Stimulated activated CD8-positive, alpha-beta memory T cell treated with anti-CD3 and anti-CD28 coated beads, Interleukin-7, amount 100 ng/mL, for 1 hour (primary cell): ENCODE measurements around the gene NOPCHAP1.
"Not testable (repeated sequence)": the region's sequence is repeated elsewhere in the genome, so short reads cannot be mapped to it uniquely, and the experiment has no call there.

ENCODE experiments used
- DNase-seq, 2 donors: peaks; one replicate each; pipeline ENCODE4 v3.0.0-alpha.2; 2020; ENCODE audit warnings: low read depth in 2 of 2

Gene NOPCHAP1

DNA sequence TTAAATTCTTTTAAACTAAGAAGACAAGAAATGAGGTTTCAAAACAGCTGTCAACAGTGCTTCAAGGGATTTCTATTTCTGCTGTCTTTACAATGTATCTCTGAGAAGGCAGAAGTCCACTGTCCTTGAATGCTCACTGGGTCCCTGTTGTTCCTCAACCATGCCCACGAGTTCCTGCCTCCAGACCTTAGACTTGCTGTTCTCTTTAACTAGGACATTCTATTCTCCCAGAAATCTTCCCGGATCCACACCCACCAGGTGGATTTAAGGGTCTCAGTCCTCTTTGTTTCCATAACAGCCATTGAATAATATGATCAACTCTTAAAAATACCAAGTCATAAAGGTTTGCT, 21.3 kb upstream of the NOPCHAP1 start:
- DNase-seq, result no peak

DNA sequence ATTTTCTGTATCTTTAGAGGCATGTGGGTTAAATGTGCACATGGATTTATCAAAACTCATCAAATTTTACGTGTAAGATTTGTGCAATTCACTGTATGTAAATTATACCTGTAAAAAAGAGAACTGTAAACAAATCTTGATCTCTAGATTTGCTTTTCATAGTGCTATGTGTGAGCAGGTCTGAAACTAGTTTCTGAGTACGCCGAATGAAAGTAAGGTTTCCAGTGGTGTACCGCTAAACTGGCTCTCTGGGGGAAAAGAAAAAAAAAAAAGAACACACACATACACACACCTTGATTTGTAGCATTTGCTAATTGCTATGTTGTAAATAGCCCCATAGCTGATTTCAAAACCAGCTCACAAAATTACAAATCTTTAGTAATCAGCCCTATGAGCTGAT, 19.4 kb upstream of the NOPCHAP1 start:
- DNase-seq, result no peak

DNA sequence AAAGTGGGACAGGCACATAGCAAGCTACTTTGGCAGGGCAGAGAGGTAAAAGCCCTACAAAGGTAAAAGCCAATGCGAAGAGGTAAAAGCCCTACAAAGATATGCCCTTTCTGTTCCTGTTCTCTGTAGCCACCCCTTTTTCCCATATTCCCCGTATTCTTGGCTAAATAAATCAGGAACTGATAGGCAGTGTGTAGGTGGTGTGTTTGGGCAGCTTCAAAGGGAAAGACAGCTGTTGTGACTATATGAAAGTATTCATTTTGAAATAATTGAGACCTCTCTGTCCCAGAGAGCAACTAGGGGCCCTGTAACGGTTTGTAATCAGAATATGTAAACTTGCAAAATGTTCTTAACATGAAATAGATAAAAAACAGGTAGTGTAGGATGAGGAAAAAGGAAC, 16.8 kb upstream of the NOPCHAP1 start:
- DNase-seq, result no peak

DNA sequence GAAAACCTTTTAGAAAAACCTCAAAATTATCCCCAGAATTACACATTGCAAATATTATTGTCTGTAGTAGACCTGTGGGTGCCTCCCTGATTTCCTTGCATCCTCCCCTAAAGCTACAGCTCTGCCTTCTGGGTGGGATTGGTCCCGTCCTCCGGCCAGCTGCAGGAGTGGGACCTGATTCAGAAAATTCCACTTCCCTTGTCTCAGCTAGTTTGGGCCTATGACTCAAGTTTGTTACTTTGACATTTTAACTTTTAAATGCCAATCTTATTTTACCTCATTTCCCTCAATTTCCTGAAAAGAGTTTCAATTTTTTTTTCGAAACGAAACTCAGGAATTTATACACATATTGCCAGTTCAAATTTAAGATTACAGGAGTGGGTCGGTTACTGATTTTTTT, 14.8 kb upstream of the NOPCHAP1 start:
- DNase-seq, result no peak

DNA sequence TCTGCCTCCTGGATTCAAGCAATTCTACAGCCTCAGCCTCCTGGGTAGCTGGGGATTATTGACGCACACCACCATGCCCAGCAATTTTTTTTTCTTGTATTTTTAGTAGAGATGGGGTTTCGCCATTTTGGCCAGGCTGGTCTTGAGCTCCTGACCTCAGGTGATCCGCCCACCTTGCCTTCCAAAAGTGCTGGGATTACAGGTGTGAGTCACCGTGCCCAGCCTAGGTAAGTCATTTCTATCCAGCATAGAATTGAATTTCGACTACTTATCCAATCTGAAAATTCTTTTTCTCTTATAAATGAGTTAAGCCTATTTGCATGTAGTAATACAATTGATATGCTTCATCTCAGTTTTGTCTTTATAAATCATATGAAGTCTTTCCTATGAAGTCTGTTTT, 12.9 kb upstream of the NOPCHAP1 start:
- no peak for DNase-seq

DNA sequence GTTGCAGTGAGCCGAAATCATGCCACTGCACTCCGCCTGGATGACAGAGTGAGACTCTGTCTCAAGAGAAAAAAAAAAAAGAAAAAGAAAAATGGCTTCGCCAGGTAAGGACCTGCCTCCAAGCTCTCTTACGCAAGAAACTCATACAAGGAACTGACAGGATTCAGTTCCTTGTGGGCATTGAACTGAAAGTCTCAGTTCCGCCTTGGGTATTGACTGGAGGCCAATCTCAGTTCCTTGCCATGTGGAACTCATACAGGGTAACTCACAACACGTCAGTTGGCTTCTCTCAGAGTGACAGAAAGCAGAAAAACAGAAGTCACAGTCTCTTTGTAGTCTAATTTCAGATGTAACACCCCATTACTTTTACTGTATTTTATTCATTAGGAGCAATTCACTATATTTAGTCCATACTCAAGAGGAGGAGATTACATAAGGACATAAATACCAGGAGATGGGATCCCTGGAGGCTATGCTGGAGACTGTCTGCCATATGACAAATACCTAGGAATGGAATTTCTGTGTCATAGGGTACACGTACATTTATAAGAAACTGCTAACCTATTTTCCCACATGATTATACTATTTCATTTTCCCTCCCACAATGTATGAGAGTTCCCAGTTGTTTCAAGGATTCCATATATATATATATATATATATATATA, 11.4 kb upstream of the NOPCHAP1 start:
- DNase-seq, result no peak

DNA sequence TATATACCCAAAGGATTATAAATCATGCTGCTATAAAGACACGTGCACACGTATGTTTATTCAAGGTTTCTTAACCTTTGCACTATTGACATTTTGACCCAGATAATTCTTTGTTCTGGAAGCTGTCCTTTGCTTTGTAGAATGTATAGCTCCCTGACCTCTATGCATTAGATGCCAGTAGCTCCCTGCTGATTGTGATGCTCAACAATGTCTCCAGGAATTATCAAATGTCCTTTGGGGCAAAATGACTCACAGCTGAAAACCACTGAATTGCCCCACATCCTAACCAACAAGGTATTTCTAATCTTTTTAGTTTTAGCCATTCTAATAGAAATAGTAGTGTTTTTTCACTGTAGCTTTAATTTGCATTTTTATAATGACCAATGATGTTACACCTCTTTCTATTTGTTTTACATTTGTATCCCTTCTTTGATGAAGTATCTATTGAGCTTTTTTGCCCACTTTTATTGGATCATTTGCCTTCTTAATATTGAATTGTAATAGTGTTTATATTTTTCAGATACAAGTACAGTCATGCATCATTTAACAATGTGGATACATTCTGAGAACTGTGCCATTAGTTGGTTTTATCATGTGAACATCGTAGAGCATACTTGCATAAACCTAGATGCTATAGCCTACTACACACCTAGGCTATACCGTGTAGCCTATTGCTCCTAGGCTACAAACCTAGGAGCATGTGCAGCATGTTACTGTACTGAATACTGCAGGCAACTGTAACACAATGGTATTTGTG, 10.4 kb upstream of the NOPCHAP1 start:
- DNase-seq, result no peak

DNA sequence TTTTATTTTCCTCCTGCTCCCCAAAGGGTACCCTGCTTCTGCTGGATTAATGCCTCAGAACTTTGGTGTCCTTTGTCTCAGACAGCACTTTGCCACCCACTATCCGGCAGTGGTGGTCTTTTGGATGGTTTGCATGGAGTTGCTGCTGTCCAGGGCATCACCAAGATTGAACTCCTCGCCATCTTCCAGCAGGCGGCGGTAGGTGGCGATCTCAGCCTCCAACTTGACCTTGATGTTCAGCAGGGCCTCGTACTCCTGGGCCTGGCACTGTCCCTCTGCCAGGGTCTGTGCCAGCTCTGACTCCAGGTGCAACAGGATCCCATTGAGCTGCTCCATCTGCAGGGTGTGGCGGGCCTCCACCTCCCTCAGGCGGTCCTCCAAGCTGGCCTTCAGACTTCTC, 9.4 kb upstream of the NOPCHAP1 start:
- DNase-seq, result no peak

DNA sequence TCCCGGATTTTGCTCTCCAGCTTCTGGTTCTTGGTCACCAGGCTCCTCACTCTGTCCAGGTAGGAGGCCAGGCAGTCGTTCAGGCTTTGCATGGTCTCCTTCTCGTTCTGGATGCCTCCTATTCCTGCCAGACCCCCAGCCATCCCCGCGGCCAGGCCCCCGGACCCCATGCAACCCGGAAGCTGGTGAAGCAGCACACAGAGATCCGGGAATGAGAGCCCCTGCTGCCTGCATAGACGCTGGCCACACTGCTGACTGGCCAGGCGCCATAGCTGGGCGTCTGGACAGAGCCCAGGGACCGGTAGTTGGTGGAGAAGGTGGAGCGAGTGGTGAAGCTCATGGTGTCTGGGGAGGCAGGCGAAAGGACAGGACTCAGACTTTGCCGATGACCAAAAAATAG, 8.4 kb upstream of the NOPCHAP1 start:
- DNase-seq, result not testable (repeated sequence)

GRCh38 chr12:104985206-104985605, 910 bp upstream of the NOPCHAP1 start:
- no peak for DNase-seq

DNA sequence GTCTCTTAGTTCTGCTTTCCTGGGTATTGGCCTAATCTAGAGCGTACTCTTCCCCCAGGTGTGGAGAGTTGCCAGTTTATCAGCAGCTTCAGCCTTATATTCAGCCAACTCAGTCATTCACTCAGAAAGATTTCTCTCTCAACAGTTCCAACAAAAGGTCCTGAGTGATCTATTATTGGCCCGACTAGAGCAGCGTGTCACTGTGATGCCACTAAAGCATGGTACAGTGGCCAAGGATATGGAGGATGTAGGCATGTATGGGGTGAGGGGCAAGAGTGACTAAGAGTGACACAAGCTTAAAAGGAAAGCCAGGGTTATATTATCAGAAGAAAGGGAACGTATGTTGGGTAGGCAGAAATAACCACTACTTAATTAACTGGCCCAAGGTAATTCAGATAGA, 4.8 kb downstream of the NOPCHAP1 start:
- DNase-seq, result no peak

DNA sequence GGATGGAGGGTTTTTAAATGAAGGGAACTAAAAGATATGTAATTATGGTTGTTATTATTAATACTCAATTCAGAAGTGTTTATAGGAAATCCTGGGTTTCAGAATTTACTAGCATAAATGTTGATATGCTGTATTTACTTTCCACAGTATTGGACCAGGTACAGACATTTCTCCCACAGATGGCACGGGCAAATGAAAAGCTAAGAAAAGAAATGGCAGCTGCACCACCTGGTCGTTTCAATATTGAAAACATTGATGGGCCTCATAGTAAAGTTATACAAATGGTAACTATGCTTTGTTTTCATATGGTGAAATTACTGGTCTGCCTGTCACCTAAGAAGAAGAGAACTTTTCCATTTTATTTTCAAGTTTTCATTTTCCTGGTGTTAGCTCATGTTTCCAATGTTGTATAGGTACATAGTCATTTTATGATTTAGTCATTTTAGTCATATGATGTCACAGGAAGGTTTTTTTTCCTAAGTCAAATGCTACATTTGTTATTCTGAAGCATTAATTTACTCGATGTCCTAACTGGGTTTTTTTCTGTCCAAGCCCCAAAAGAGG, 5.5 kb downstream of the NOPCHAP1 start:
- DNase-seq, result no peak

DNA sequence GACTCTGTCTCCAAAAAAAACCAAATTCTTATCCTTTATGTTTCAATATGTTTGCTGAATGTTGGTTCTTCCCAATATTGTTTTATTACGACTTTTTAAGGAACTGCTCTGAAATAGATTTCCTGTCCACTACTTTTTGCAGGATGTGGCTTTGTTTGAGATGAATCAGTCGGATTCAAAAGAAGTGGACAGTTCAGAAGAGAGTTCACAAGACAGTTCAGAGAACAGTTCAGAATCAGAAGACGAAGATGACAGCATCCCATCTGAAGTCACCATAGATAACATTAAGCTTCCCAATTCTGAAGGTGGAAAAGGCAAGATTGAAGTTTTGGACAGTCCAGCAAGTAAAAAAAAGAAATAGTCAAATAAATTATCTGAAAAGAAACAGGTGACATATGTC, 8.2 kb downstream of the NOPCHAP1 start:
- no peak for DNase-seq

- DNase-seq, result no peak
Observed at GRCh38 chr12:104997541-104997940, 11.4 kb downstream of the NOPCHAP1 start.

DNA sequence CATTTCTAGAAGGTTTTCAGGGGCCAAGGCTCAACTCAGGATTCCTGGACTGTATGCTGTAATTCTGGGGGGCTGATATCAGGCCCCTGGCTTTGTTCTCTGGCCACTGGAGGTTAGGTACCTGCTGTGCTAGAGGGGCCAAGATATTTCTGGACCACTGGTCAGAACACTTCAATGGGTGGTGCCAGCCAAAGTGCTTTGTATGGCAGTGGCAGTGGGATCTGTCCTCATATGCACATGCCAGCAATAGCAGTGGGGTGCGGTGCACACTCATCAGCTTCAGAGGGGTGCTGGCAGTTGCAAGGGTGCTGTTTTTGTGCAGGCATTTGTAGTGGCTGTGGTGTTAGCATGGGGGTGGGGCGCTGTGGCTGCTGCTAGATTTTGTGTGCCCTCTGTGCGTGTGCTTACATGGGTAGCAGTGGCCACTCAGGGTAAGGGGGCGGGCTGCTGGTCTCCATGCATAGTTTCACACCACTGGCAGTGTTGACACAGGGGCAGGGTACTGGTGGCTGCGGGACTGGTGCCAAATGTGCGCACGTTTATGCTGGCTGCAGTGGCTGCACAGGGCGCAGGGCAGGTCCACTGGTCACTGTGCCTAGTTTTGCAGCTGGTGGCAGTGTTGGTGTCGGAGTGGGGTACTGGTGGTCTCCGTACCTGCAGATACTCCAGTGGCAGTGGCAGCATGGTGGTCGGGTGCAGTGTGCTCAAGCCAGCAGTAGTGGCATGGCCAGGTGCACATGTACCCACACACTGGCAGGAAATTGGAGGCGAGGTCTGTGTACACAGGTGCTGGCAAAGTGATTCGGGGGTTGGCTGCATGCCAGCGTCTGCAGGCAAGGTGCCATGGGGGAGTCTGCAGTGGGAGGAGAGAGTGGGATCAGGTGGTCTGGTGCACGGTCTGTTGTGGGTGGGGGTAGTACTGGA, 12.6 kb downstream of the NOPCHAP1 start:
- DNase-seq, result no peak

- no peak for DNase-seq
Observed at GRCh38 chr12:104999347-104999685, 13.2 kb downstream of the NOPCHAP1 start.

GRCh38 chr12:105001476-105001875, 15.4 kb downstream of the NOPCHAP1 start:
- no peak for DNase-seq

GRCh38 chr12:105013892-105014291, 27.8 kb downstream of the NOPCHAP1 start:
- DNase-seq, result no peak

DNA sequence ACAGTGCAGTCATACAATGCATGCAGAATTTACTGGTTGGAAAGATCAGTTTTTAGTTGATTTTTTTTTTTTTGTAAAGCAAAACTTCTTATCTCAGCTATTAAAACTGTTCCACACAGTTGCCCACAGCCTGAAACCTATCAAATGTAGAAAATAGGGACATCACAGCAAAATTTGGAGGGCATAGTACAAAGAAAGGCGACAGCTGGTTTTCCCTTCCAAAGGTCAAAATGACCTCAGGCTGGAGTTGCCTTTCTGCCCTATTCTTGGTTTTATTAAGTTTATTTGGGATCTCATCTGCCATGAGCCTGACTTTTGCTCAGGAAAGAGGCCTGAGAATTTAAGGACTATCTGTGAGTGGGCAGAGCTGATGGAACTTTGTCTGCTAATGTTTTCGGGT, 28.5 kb downstream of the NOPCHAP1 start:
- no peak for DNase-seq

DNA sequence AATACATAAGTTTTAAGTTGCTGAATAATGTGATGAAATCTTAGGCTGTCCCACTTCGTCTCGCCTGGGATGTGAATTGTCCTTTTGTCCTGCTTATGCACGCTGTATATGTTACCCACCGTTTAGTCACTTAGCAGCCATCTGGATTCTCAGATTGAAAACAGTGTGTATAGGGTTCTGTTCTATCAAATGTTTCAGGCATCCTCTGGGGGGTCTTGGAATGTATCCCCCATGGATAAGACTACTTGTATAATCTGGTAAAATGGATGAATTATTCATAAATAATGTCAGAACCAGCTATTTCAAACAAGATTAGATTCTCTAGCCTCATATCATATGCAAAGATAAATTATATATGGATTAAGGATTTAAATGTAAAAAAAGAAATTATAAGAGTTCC, 29.4 kb downstream of the NOPCHAP1 start:
- DNase-seq, result no peak

DNA sequence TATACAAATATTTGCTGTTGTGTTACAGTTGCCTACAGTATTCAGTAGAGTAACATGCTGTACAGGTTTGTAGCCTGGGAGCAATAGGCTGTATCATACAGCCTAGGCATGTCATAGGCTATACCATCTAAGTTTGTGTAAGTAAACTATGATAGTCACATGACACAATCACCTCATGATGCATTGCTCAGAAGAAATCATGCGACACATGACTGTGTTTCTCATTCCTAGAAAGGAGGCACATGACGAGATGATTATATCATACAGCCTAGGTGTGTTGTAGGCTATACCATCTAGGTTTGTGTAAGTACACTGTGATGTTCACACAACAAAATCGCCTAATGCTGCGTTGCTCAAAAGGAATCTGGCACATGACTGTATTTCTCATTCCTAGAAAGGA, 31.9 kb downstream of the NOPCHAP1 start:
- no peak for DNase-seq

DNA sequence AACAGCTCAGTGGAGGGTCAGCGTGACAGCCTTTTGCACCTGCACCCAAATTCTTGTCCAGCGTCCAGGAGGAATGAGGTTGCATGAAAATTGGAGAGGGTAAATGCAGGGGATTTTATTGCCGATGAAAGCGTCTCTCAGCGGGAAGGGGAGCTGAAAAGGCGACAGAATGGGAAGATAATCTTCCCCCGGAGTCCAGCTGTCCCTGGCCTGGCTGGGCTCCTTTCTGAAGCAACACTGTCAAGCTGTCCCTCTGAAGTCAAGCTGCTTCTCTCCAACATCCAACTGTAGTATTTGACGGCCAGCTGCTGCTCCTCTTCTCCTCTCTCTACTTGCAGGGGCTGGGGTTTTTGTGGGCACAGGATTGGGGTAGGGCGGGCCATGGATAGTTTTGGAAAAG, 32.7 kb downstream of the NOPCHAP1 start:
- DNase-seq, result no peak
